SK-N-SH (cell line): ENCODE measurements around the gene ERC1. TPM values are rescaled to one million over a fixed set of nuclear protein-coding genes. Genes with fewer than 3 reads are reported as not detected.

Experiments
- CTCF ChIA-PET: fragments of 300-600, 350-600 bp; formaldehyde crosslinking; extraction: SDS; loops from one replicate; lab custom pipeline; 2021; lab: Yijun Ruan, JAX
- POLR2A ChIA-PET: fragments of 350-600 bp; sonication (Branson Sonifier 250); formaldehyde crosslinking; extraction: SDS; loops from one replicate; lab custom pipeline; 2020; ENCODE audit warnings: antibody characterized with exemption, inconsistent platforms; lab: Yijun Ruan, JAX
- DNase-seq: peaks from one replicate; pipeline ENCODE4 v3.0.0; 2012
- H2AFZ ChIP-seq: fragments of 200-600 bp; sonication (generic); 2 replicates; pipeline ENCODE4 v1.8.1; 2016; ENCODE audit warnings: antibody characterized with exemption, mild to moderate bottlenecking, low read depth
- H3F3A ChIP-seq: fragments of 200-600 bp; sonication (generic); replicated peaks from 2 replicates; pipeline ENCODE3; 2016; ENCODE audit warnings: antibody characterized with exemption, mild to moderate bottlenecking; ENCODE audit not compliant: insufficient read depth
- H3K27ac ChIP-seq, 2 experiments: fragments of 200-500 bp in 1 of 2; fragments of 200-600 bp in 1 of 2; sonication (Bioruptor generic) in 1 of 2; sonication (generic), shearing (Covaris generic) in 1 of 2; 2 replicates each; pipeline versions ENCODE4 v1.5.1 to v1.6.1; 2014 to 2016; ENCODE audit warnings: low read depth in 2 of 2, inconsistent platforms in 1 of 2, low read length in 1 of 2, mild to moderate bottlenecking in 1 of 2, mixed read lengths in 1 of 2
- H3K27me3 ChIP-seq: fragments of 200-600 bp; sonication (generic), shearing (Covaris generic); 2 replicates; pipeline ENCODE4 v1.6.1; 2016; ENCODE audit warnings: mixed run types; ENCODE audit not compliant: insufficient read depth
- H3K36me3 ChIP-seq, 2 experiments: fragments of 200-500 bp in 1 of 2; fragments of 200-600 bp in 1 of 2; sonication (Bioruptor generic) in 1 of 2; sonication (generic) in 1 of 2; replicated peaks in 1 of 2; 2 replicates each; pipeline versions ENCODE3 to v1.5.1; 2014 to 2016; ENCODE audit warnings: low read length in 1 of 2, mild to moderate bottlenecking in 1 of 2; ENCODE audit not compliant: insufficient read depth in 2 of 2, control insufficient read depth in 1 of 2
- H3K4me1 ChIP-seq, 2 experiments: fragments of 200-500 bp in 1 of 2; fragments of 200-600 bp in 1 of 2; sonication (Bioruptor generic) in 1 of 2; sonication (generic), shearing (Covaris generic) in 1 of 2; 2 replicates each; pipeline versions ENCODE4 v1.5.1 to v1.6.1; 2014 to 2016; ENCODE audit warnings: low read depth in 1 of 2, low read length in 1 of 2, mixed run types in 1 of 2; ENCODE audit not compliant: insufficient read depth in 2 of 2, control insufficient read depth in 1 of 2
- H3K4me2 ChIP-seq: fragments of 200-600 bp; sonication (generic), shearing (Covaris generic); 2 replicates; pipeline ENCODE4 v1.6.1; 2017; ENCODE audit warnings: mixed run types
- H3K4me3 ChIP-seq, 2 experiments: fragments of 200-500 bp in 1 of 2; fragments of 200-600 bp in 1 of 2; sonication (Bioruptor generic) in 1 of 2; sonication (generic), shearing (Covaris generic) in 1 of 2; 2 replicates each; pipeline versions ENCODE4 v1.5.1 to v1.8.1; 2014 to 2016; ENCODE audit warnings: low read depth in 2 of 2, inconsistent platforms in 1 of 2, low read length in 1 of 2, mild to moderate bottlenecking in 1 of 2, mixed read lengths in 1 of 2, moderate library complexity in 1 of 2
- H3K79me2 ChIP-seq: fragments of 200-600 bp; sonication (generic); 2 replicates; pipeline ENCODE4 v1.8.1; 2017; ENCODE audit warnings: mild to moderate bottlenecking; ENCODE audit not compliant: insufficient read depth
- H3K9ac ChIP-seq: fragments of 200-600 bp; sonication (generic); 2 replicates; pipeline ENCODE4 v1.6.1; 2017; ENCODE audit warnings: mixed run types
- H3K9me2 ChIP-seq: fragments of 200-600 bp; sonication (generic); 2 replicates; pipeline ENCODE4 v1.6.1; 2017; ENCODE audit warnings: mixed run types
- H3K9me3 ChIP-seq: fragments of 200-600 bp; sonication (generic); 2 replicates; pipeline ENCODE4 v1.6.1; 2017; ENCODE audit warnings: mixed run types, mild to moderate bottlenecking, moderate library complexity
- H4K20me1 ChIP-seq: fragments of 200-600 bp; sonication (generic); 2 replicates; pipeline ENCODE4 v1.6.1; 2017; ENCODE audit warnings: mild to moderate bottlenecking, mixed run types; ENCODE audit not compliant: insufficient read depth
- CHD2 ChIP-seq: fragments of 150-350 bp; IDR thresholded peaks from 2 replicates; pipeline ENCODE4 v1.6.1; 2018; ENCODE audit warnings: low read length; ENCODE audit not compliant: partially characterized antibody
- CTCF ChIP-seq: fragments of 200-600 bp; sonication (generic); IDR thresholded peaks from 2 replicates; pipeline ENCODE4 v1.6.1; 2017; ENCODE audit warnings: antibody characterized with exemption, mild to moderate bottlenecking, moderate library complexity
- EP300 ChIP-seq, 2 experiments: IDR thresholded peaks; 2 replicates each; pipeline versions ENCODE4 v1.4.0 to v1.6.1; 2012; ENCODE audit warnings: borderline replicate concordance in 1 of 2, low read depth in 1 of 2, low read length in 1 of 2
- EZH2phosphoT487 ChIP-seq: fragments of 200-600 bp; sonication (generic); IDR thresholded peaks from 2 replicates; pipeline ENCODE4 v1.6.1; 2017; ENCODE audit warnings: low read depth, mixed run types, mild to moderate bottlenecking, antibody characterized with exemption, moderate library complexity, borderline replicate concordance
- FOSL2 ChIP-seq: IDR thresholded peaks from 2 replicates; pipeline ENCODE4 v1.4.0; 2012; ENCODE audit warnings: low read depth, mild to moderate bottlenecking, moderate library complexity, borderline replicate concordance
- FOXM1 ChIP-seq: IDR thresholded peaks from 2 replicates; pipeline ENCODE4 v1.4.0; 2012; ENCODE audit warnings: low read depth, mild to moderate bottlenecking
- GABPA ChIP-seq: IDR thresholded peaks from 2 replicates; pipeline ENCODE4 v1.4.0; 2012; ENCODE audit warnings: low read depth, mild to moderate bottlenecking
- GATA2 ChIP-seq: sonication (generic); formaldehyde crosslinking; IDR thresholded peaks from 2 replicates; pipeline ENCODE4 v1.5.0; 2020; ENCODE audit warnings: mild to moderate bottlenecking, missing genetic modification reagents
- MXI1 ChIP-seq: IDR thresholded peaks from 2 replicates; pipeline ENCODE4 v1.6.1; 2012; ENCODE audit warnings: mild to moderate bottlenecking, low read depth, low read length, improper control_type of control experiment
- PBX3 ChIP-seq: IDR thresholded peaks from 2 replicates; pipeline ENCODE4; 2012
- POLR2AphosphoS5 ChIP-seq: IDR thresholded peaks from 2 replicates; pipeline ENCODE4 v1.6.1; 2012; ENCODE audit warnings: low read depth, low read length
- RAD21 ChIP-seq: IDR thresholded peaks from 2 replicates; pipeline ENCODE4 v1.6.1; 2012; ENCODE audit warnings: mild to moderate bottlenecking, low read length
- RCOR1 ChIP-seq: fragments of 150-350 bp; IDR thresholded peaks from 2 replicates; pipeline ENCODE4 v1.6.1; 2017; ENCODE audit warnings: antibody characterized with exemption, low read length
- RFX5 ChIP-seq: IDR thresholded peaks from 2 replicates; pipeline ENCODE4 v1.6.1; 2012; ENCODE audit warnings: mild to moderate bottlenecking, improper control_type of control experiment, low read length
- TAF1 ChIP-seq: IDR thresholded peaks from 2 replicates; pipeline ENCODE4 v1.6.1; 2012; ENCODE audit warnings: low read depth, mild to moderate bottlenecking, low read length, moderate library complexity, borderline replicate concordance
- TEAD4 ChIP-seq: IDR thresholded peaks from 2 replicates; pipeline ENCODE4 v1.4.0; 2012; ENCODE audit warnings: mild to moderate bottlenecking, borderline replicate concordance; ENCODE audit not compliant: insufficient read depth
- USF2 ChIP-seq: fragments of 150-350 bp; IDR thresholded peaks from 2 replicates; pipeline ENCODE4 v1.6.1; 2017; ENCODE audit warnings: antibody characterized with exemption, low read length, low read depth, borderline replicate concordance
- WGBS: methylation state at CpG from one replicate; pipeline ENCODE4 v1.1.6; 2017; ENCODE audit warnings: low lambda C conversion rate; 5-methylcytosine and 5-hydroxymethylcytosine counted together
- polyA plus RNA-seq, 3 experiments: library from polyadenylated mRNA; depleted of rRNA; stranded (reverse); fragments of >200 nt; gene quantifications; 2 replicates each; pipeline ENCODE4 v1.2.3, GENCODE V29; 2012

Gene ERC1
- polyA plus RNA-seq, 1 of the 3 experiments (the other 2 are of a cell fraction): 7.5 TPM

- H3K9ac ChIP-seq: no peak overlapping the region
- no peaks in the 10 kb centered on the region for H3K79me2 ChIP-seq
- H3K27me3 ChIP-seq: no peaks in the 10 kb centered on the region
- POLR2A ChIA-PET: no interaction called here
- no peaks in the 10 kb centered on the region for H3K4me1 ChIP-seq
- H3K36me3 ChIP-seq: peaks cover 7 to 16% of the 10 kb centered on the region in 2 experiments
- no peak overlapping the region for H2AFZ ChIP-seq
- peaks cover 7% of the 10 kb centered on the region for H3F3A ChIP-seq
- H3K9me3 ChIP-seq: no peaks in the 10 kb centered on the region
- no peaks in the 10 kb centered on the region for H4K20me1 ChIP-seq
- H3K4me3 ChIP-seq: no peak overlapping the region
- no peak for TF ChIP-seq EZH2phosphoT487
- TF ChIP-seq GABPA: no peak
- TF ChIP-seq RFX5: no peak
- no peak for TF ChIP-seq RCOR1
- no peak for TF ChIP-seq TAF1
- no peak for TF ChIP-seq CHD2
- TF ChIP-seq POLR2AphosphoS5: no peak
- no peak for TF ChIP-seq MXI1
- no peak for TF ChIP-seq FOXM1
- TF ChIP-seq RAD21: no peak
- TF ChIP-seq EP300 (IDR thresholded peaks at IDR 0.05; ENCODE audit: borderline replicate concordance in 1 of 2, low read depth in 1 of 2, low read length in 1 of 2): no peak
- no peak for TF ChIP-seq TEAD4
- no peak for TF ChIP-seq CTCF
- TF ChIP-seq FOSL2: no peak
- TF ChIP-seq PBX3: no peak
- no peak for TF ChIP-seq USF2
- TF ChIP-seq GATA2 (CRISPR knock-in tag): no peak
- H3K9me2 ChIP-seq: no peaks in the 10 kb centered on the region
- no peak overlapping the region for H3K27ac ChIP-seq
- over 99% methylated on average over 4 of the region's 5 CpGs for whole genome bisulfite sequencing
- H3K4me2 ChIP-seq: no peak overlapping the region
- no peak for DNase-seq
- CTCF ChIA-PET: interaction anchor here (1.2 kb wide), 1 partner anchor 13 kb away, joined by 4 read pairs; no protein-coding TSS in a partner anchor
Observed at GRCh38 chr12:1405619-1406018, 414.6 kb downstream of the ERC1 start.
